Measurements from ENCODE around the gene TULP4.
"Not testable (repeated sequence)": the region's sequence is repeated elsewhere in the genome, so short reads cannot be mapped to it uniquely, and the experiment has no call there.

Gene TULP4

GRCh38 chr6:158296854-158297324 lies 15.4 kb upstream of the TULP4 start:
- not testable (repeated sequence) for DNase-seq

- DNase-seq: not testable (repeated sequence)
Measured at GRCh38 chr6:158297657-158298056, 14.6 kb upstream of the TULP4 start.

GRCh38 chr6:158300306-158301143 lies 11.7 kb upstream of the TULP4 start:
- DNase-seq: not testable (repeated sequence)

GRCh38 chr6:158301561-158301960 lies 10.7 kb upstream of the TULP4 start:
- not testable (repeated sequence) for DNase-seq

GRCh38 chr6:158302195-158302796 lies 10.0 kb upstream of the TULP4 start:
- DNase-seq: not testable (repeated sequence)

- DNase-seq: no peak
Measured at GRCh38 chr6:158303210-158303731, 9.0 kb upstream of the TULP4 start.

GRCh38 chr6:158304254-158304653 lies 8.0 kb upstream of the TULP4 start:
- no peak for DNase-seq

GRCh38 chr6:158309814-158310213 lies 2.5 kb upstream of the TULP4 start:
- DNase-seq: no peak

GRCh38 chr6:158311193-158311592 lies 1.1 kb upstream of the TULP4 start:
- no peak for DNase-seq

- no peak for DNase-seq
Measured at GRCh38 chr6:158311626-158312025, 639 bp upstream of the TULP4 start.

- DNase-seq: no peak
Measured at GRCh38 chr6:158312672-158313397, 570 bp downstream of the TULP4 start.

- DNase-seq: no peak
Measured at GRCh38 chr6:158313989-158314388, 1.7 kb downstream of the TULP4 start.

GRCh38 chr6:158314737-158315136 lies 2.5 kb downstream of the TULP4 start:
- no peak for DNase-seq

- no peak for DNase-seq
Measured at GRCh38 chr6:158316022-158316421, 3.8 kb downstream of the TULP4 start.

- DNase-seq: no peak
Measured at GRCh38 chr6:158321960-158322359, 9.7 kb downstream of the TULP4 start.

- no peak for DNase-seq
Measured at GRCh38 chr6:158322400-158322723, 10.1 kb downstream of the TULP4 start.

- DNase-seq: peak; percentile 34 to 66
Measured at GRCh38 chr6:158322724-158323560, 10.7 kb downstream of the TULP4 start.

- no peak for DNase-seq
Measured at GRCh38 chr6:158323561-158323958, 11.3 kb downstream of the TULP4 start.

GRCh38 chr6:158324136-158324535 lies 11.9 kb downstream of the TULP4 start:
- DNase-seq: no peak

- no peak for DNase-seq
Measured at GRCh38 chr6:158327211-158327610, 14.9 kb downstream of the TULP4 start.

GRCh38 chr6:158328952-158329351 lies 16.7 kb downstream of the TULP4 start:
- no peak for DNase-seq

- no peak for DNase-seq
Measured at GRCh38 chr6:158329531-158329930, 17.3 kb downstream of the TULP4 start.

GRCh38 chr6:158330016-158330415 lies 17.8 kb downstream of the TULP4 start:
- no peak for DNase-seq
